ENCODE measurements around the gene SAG. TPM values are rescaled to one million over a fixed set of nuclear protein-coding genes. Genes with fewer than 3 reads are reported as not detected.

Gene SAG
- total and polyA plus RNA-seq, 4 donors: not detected

- TF ChIP-seq MAX (IDR thresholded peaks at IDR 0.05) (no peak), HNF4G (IDR thresholded peaks at IDR 0.05) (no peak), SP1 (IDR thresholded peaks at IDR 0.05) (no peak), RAD21 (IDR thresholded peaks at IDR 0.05) (no peak), EGR1 (IDR thresholded peaks at IDR 0.05; ENCODE audit: low read depth in 2 of 2) (no peak), TAF1 (conservative IDR thresholded peaks at IDR 0.05) (no peak), JUND (IDR thresholded peaks at IDR 0.05) (no peak), FOXA2 (IDR thresholded peaks at IDR 0.05) (no peak), HNF4A (conservative IDR thresholded peaks at IDR 0.05) (no peak), NR2F2 (IDR thresholded peaks at IDR 0.05) (no peak), RXRA (IDR thresholded peaks at IDR 0.05) (no peak), YY1 (IDR thresholded peaks at IDR 0.05) (no peak), FOXA1 (IDR thresholded peaks at IDR 0.05) (no peak)
- TF ChIP-seq, protein P1, sequence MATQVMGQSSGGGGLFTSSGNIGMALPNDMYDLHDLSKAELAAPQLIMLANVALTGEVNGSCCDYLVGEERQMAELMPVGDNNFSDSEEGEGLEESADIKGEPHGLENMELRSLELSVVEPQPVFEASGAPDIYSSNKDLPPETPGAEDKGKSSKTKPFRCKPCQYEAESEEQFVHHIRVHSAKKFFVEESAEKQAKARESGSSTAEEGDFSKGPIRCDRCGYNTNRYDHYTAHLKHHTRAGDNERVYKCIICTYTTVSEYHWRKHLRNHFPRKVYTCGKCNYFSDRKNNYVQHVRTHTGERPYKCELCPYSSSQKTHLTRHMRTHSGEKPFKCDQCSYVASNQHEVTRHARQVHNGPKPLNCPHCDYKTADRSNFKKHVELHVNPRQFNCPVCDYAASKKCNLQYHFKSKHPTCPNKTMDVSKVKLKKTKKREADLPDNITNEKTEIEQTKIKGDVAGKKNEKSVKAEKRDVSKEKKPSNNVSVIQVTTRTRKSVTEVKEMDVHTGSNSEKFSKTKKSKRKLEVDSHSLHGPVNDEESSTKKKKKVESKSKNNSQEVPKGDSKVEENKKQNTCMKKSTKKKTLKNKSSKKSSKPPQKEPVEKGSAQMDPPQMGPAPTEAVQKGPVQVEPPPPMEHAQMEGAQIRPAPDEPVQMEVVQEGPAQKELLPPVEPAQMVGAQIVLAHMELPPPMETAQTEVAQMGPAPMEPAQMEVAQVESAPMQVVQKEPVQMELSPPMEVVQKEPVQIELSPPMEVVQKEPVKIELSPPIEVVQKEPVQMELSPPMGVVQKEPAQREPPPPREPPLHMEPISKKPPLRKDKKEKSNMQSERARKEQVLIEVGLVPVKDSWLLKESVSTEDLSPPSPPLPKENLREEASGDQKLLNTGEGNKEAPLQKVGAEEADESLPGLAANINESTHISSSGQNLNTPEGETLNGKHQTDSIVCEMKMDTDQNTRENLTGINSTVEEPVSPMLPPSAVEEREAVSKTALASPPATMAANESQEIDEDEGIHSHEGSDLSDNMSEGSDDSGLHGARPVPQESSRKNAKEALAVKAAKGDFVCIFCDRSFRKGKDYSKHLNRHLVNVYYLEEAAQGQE (IDR thresholded peaks at IDR 0.05): no peak
- TF ChIP-seq, protein P2, sequence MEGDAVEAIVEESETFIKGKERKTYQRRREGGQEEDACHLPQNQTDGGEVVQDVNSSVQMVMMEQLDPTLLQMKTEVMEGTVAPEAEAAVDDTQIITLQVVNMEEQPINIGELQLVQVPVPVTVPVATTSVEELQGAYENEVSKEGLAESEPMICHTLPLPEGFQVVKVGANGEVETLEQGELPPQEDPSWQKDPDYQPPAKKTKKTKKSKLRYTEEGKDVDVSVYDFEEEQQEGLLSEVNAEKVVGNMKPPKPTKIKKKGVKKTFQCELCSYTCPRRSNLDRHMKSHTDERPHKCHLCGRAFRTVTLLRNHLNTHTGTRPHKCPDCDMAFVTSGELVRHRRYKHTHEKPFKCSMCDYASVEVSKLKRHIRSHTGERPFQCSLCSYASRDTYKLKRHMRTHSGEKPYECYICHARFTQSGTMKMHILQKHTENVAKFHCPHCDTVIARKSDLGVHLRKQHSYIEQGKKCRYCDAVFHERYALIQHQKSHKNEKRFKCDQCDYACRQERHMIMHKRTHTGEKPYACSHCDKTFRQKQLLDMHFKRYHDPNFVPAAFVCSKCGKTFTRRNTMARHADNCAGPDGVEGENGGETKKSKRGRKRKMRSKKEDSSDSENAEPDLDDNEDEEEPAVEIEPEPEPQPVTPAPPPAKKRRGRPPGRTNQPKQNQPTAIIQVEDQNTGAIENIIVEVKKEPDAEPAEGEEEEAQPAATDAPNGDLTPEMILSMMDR (IDR thresholded peaks at IDR 0.05; ENCODE audit: low read depth, low read length, missing input control): no peak
- TF ChIP-seq, protein P3, sequence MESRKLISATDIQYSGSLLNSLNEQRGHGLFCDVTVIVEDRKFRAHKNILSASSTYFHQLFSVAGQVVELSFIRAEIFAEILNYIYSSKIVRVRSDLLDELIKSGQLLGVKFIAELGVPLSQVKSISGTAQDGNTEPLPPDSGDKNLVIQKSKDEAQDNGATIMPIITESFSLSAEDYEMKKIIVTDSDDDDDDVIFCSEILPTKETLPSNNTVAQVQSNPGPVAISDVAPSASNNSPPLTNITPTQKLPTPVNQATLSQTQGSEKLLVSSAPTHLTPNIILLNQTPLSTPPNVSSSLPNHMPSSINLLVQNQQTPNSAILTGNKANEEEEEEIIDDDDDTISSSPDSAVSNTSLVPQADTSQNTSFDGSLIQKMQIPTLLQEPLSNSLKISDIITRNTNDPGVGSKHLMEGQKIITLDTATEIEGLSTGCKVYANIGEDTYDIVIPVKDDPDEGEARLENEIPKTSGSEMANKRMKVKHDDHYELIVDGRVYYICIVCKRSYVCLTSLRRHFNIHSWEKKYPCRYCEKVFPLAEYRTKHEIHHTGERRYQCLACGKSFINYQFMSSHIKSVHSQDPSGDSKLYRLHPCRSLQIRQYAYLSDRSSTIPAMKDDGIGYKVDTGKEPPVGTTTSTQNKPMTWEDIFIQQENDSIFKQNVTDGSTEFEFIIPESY (IDR thresholded peaks at IDR 0.05): no peak
- H3K4me1 ChIP-seq (ENCODE audit: control insufficient read depth in 4 of 4, insufficient read depth in 4 of 4, low read length in 3 of 4): peaks cover 8 to 29% (median 10%) of the 10 kb centered on the region in 4 donors
- H3K4me3 ChIP-seq (ENCODE audit: low read depth in 1 of 3, low read length in 3 of 3): no peak overlapping the region
- H3K9ac ChIP-seq (ENCODE audit: low read depth in 1 of 2, low read length in 2 of 2): no peak overlapping the region
- WGBS: 83% methylated on average over 4 of the region's 4 CpGs
- DNase-seq (ENCODE audit: low spot score): no peak
- H3K9me3 ChIP-seq (ENCODE audit: control insufficient read depth in 4 of 4, low read length in 3 of 4): no peaks in the 10 kb centered on the region
- no peaks in the 10 kb centered on the region for H3K36me3 ChIP-seq (ENCODE audit: control insufficient read depth in 4 of 4, insufficient read depth in 3 of 4, low read depth in 1 of 4, low read length in 3 of 4)
- H3K27me3 ChIP-seq (ENCODE audit: control insufficient read depth in 4 of 4, insufficient read depth in 4 of 4, low read length in 3 of 4): no peaks in the 10 kb centered on the region
- H3K27ac ChIP-seq (ENCODE audit: low read depth in 1 of 2, low read length in 2 of 2): no peak overlapping the region
These were observed 50.7 kb downstream of the SAG start for GRCh38 chr2:233358335-233358734.

- Histone ChIP-seq H3K4me1 (ENCODE audit: control insufficient read depth in 4 of 4, insufficient read depth in 4 of 4, low read length in 3 of 4) (peaks cover 4 to 23% (median 4%) of the 10 kb centered on the region in 4 donors), H3K9ac (ENCODE audit: low read depth in 1 of 2, low read length in 2 of 2) (no peak overlapping the region), H3K9me3 (ENCODE audit: control insufficient read depth in 4 of 4, low read length in 3 of 4) (peaks cover 0 to 3% (median 0%) of the 10 kb centered on the region in 4 donors), H3K27me3 (ENCODE audit: control insufficient read depth in 4 of 4, insufficient read depth in 4 of 4, low read length in 3 of 4) (no peaks in the 10 kb centered on the region), H3K27ac (ENCODE audit: low read depth in 1 of 2, low read length in 2 of 2) (no peak overlapping the region), H3K36me3 (ENCODE audit: control insufficient read depth in 4 of 4, insufficient read depth in 3 of 4, low read depth in 1 of 4, low read length in 3 of 4) (peaks cover 0 to 6% (median under 1%) of the 10 kb centered on the region in 4 donors), H3K4me3 (ENCODE audit: low read depth in 1 of 3, low read length in 3 of 3) (no peak overlapping the region)
- TF ChIP-seq, protein P1 (IDR thresholded peaks at IDR 0.05): no peak
- TF ChIP-seq EGR1 (IDR thresholded peaks at IDR 0.05; ENCODE audit: low read depth in 2 of 2) (no peak), HNF4G (IDR thresholded peaks at IDR 0.05) (no peak), GABPA (IDR thresholded peaks at IDR 0.05 in 1 of 2, conservative IDR thresholded peaks at IDR 0.05 in 1 of 2) (no peak), FOXA2 (IDR thresholded peaks at IDR 0.05) (no peak), FOXA1 (IDR thresholded peaks at IDR 0.05) (no peak), JUND (IDR thresholded peaks at IDR 0.05) (no peak)
- TF ChIP-seq, protein P3 (IDR thresholded peaks at IDR 0.05): no peak
- WGBS: 89% methylated on average over 6 of the region's 6 CpGs
- no peak for DNase-seq (ENCODE audit: low spot score)
These were observed 51.3 kb downstream of the SAG start for GRCh38 chr2:233358947-233359346.

Measured in liver (tissue), 9 donors.